ENCODE data around the gene GSTM2.

Gene GSTM2

GRCh38 chr1:109636201-109636952 lies 31.5 kb upstream of the GSTM2 start:
- FAIRE-seq: no peak
- no peak for DNase-seq (ENCODE audit: insufficient read length, low spot score)
- no peak for TF ChIP-seq CTCF (IDR thresholded peaks at IDR 0.05; ENCODE audit: insufficient read depth, missing control alignments)

- FAIRE-seq (no peak), DNase-seq (ENCODE audit: insufficient read length, low spot score) (no peak)
- TF ChIP-seq CTCF (IDR thresholded peaks at IDR 0.05; ENCODE audit: insufficient read depth, missing control alignments): no peak
These were observed 30.4 kb upstream of the GSTM2 start for GRCh38 chr1:109637446-109637845.

GRCh38 chr1:109639063-109639840 lies 28.6 kb upstream of the GSTM2 start:
- FAIRE-seq: no peak

GRCh38 chr1:109639841-109640184 lies 28.0 kb upstream of the GSTM2 start:
- FAIRE-seq (no peak), DNase-seq (ENCODE audit: insufficient read length, low spot score) (no peak)
- TF ChIP-seq CTCF (IDR thresholded peaks at IDR 0.05; ENCODE audit: insufficient read depth, missing control alignments): no peak

More at GRCh38 chr1:109639063-109639840, 28.6 kb upstream of the GSTM2 start:
- no peak for DNase-seq (ENCODE audit: insufficient read length, low spot score)
- TF ChIP-seq CTCF (IDR thresholded peaks at IDR 0.05; ENCODE audit: insufficient read depth, missing control alignments): no peak

GRCh38 chr1:109640285-109640865 lies 27.5 kb upstream of the GSTM2 start:
- peak; percentile 68 for TF ChIP-seq CTCF (IDR thresholded peaks at IDR 0.05; ENCODE audit: insufficient read depth, missing control alignments)
- no peak for FAIRE-seq
- DNase-seq (ENCODE audit: insufficient read length, low spot score): no peak

- DNase-seq (ENCODE audit: insufficient read length, low spot score) (no peak), FAIRE-seq (no peak)
- TF ChIP-seq CTCF (IDR thresholded peaks at IDR 0.05; ENCODE audit: insufficient read depth, missing control alignments): no peak
These were observed 26.6 kb upstream of the GSTM2 start for GRCh38 chr1:109641078-109641740.

Measured in D721Med (cell line).